Limb (tissue), 2 donors: ENCODE measurements around the gene NXPH3.

Experiments used
- DNase-seq, 2 donors: peaks; one replicate each; pipeline ENCODE4 v3.0.0-alpha.2; 2016; ENCODE audit errors: extremely low spot score in 2 of 2

The NXPH3 gene

GRCh38 chr17:49624896-49625295 is 49.2 kb downstream of the NXPH3 start:
- DNase-seq = no peak

GRCh38 chr17:49629447-49629846 is 53.8 kb downstream of the NXPH3 start:
- DNase-seq = no peak

- no peak for DNase-seq
Observed at GRCh38 chr17:49630113-49630900, 54.6 kb downstream of the NXPH3 start.

- no peak for DNase-seq
Observed at GRCh38 chr17:49631496-49631895, 55.8 kb downstream of the NXPH3 start.
